HG03432 (cell line): Measurements from ENCODE around the gene HSPB6.
"Not testable (repeated sequence)": the region's sequence is repeated elsewhere in the genome, so short reads cannot be mapped to it uniquely, and the experiment has no call there.

ENCODE experiments used
- ATAC-seq: cut with Tn5 transposase; IDR thresholded peaks from one replicate; pipeline ENCODE4 v1.9.1; 2021; ENCODE audit warnings: mild to moderate bottlenecking, moderate library complexity; ENCODE audit not compliant: unreplicated experiment

HSPB6 gene

GRCh38 chr19:35732540-35733179, 24.2 kb downstream of the HSPB6 start:
- ATAC-seq = no peak

DNA sequence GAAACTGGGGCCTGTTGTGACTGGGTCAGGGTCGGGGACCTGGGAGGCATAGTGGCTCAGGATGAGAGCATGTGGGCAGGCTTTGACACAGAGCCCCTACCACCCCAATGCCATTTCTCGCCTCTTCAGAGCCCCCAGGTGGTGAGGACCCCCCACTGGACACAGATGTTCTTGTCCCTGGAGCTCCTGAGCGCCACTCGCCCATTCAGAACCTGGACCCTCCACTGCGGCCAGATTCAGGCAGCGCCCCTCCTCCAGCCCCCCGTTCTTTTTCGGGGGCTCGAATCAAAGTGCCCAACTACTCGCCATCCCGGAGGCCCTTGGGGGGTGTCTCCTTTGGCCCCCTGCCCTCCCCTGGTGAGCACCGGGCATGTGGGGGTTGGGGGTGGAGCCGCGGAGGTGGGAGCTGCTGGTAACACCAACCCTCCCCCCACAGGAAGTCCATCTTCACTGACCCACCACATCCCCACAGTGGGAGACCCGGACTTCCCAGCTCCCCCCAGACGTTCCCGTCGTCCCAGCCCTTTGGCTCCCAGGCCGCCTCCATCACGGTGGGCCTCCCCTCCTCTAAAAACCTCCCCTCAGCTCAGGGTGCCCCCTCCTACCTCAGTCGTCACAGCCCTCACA, 24.9 kb downstream of the HSPB6 start:
- ATAC-seq = no peak

DNA sequence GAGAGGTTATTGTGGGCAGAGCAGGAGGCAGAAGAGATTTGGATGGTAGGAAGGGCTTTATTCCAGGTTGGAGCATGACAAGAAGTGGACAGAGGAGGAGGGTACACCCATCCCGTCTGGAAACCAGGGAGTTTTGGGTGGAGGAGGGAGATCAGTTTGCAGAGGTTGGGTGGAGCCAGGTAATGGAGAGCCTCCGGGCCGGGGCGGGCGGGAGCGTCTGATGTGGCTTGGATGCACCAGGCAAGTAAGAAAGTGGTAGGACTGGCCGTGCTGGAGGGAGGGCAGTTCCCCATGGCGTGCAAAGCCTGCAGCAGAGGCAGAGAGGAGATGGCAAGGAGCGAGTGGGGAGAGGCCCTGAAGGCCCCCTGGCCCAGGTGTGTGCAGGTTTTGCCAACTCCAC, 25.5 kb downstream of the HSPB6 start:
- no peak for ATAC-seq

GRCh38 chr19:35730326-35730725, 26.5 kb downstream of the HSPB6 start:
- ATAC-seq = no peak

- no peak for ATAC-seq
Measured at GRCh38 chr19:35729763-35730162, 27.1 kb downstream of the HSPB6 start.

GRCh38 chr19:35729021-35729420, 27.8 kb downstream of the HSPB6 start:
- no peak for ATAC-seq

DNA sequence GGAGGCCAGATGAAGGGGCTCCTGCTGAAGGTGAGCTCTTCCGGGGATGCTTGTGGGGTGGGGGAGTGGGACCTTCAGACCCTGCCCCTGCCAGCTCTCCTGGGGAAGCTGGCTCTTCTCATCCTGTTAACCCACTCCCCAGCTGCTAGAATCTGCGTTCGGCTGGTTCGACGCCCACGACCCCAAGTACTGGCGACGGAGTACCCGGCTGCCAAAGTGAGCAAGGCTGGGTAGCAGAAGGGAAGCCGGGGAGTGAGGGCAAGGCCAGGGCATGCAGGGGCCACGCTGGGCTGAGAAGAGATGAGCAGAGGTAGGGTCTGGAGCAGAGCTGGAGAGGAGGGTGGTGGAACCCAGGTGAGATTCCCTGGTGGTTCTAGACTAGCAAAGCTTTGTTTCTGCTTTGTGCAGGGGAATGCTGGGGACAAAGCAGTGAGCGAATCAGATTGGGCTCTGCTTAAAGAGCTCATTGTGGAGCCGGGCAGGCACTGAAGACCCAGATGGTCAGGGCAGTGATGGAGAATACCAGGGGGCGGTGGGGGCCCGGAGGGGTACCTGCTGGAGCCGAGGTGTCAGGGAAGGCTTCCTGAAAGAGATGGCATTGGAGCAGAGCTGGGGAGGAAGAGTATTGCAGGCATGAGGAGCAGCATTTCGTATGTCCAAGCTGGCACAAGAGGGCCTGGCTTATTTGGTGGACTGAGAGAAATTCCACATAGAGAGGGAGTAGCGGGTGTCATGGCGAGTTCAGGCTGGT, 28.7 kb downstream of the HSPB6 start:
- ATAC-seq = no peak

- ATAC-seq = no peak
Measured at GRCh38 chr19:35727053-35727955, 29.5 kb downstream of the HSPB6 start.

DNA sequence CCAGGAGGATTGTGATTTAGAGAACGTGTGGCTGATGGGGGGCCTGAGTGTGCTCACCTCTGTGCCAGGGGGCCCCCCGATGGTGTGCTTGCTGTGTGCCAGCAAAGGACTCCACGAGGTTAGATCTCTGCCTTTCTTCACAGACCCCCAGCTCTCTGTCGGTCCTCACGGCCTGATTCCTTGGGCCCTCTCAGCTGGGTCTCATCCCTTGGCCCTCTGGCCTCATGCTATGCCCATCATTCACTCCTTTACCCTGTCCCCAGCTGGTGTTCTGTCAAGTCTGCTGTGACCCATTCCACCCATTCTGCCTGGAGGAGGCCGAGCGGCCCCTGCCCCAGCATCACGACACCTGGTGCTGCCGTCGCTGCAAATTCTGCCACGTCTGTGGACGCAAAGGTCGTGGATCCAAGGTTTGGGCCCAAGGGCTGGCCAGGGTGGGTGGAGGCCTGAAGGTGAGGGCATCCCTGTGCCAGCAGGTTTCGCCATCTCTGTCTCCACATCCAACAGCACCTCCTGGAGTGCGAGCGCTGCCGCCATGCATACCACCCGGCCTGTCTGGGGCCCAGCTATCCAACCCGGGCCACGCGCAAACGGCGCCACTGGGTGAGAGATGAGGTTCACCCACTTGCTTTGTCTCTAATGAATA, 31.5 kb downstream of the HSPB6 start:
- ATAC-seq = no peak

DNA sequence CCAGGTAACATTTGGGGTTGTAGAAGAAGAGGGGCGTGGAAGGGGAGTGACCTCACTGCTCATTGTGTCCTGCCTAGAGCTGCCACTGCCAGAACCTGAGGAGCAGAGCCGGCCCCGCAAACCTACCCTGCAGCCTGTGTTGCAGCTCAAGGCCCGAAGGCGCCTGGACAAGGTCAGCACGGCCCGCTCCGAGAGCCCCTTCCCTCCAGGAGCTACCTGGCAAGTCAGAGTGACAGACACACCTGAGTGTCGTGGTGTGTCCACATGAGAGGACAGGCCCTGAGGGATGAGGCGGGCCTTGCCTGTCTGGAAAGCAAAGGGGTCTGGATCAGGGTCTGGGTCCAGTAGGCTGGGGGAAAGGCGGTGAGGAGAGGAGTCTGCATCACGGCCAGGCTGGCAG, 32.3 kb downstream of the HSPB6 start:
- no peak for ATAC-seq

DNA sequence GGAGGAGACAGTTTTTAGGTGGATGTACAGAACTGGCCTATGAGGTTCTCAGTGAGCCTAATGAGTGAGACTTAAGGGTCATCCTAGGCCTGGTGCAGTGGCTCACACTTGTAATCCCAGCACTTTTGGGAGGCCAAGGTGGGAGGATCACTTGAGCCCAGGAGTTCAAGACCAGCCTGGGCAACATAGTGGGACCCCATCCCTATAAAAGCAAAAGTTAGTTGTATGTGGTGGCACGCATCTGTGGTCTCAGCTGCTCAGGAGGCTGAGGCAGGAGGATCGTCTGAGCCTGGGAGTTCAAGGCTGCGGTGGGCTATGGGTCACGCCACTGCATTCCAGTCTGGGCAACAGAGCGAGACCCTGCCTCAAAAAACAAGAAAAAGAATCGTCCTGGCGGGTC, 32.7 kb downstream of the HSPB6 start:
- not testable (repeated sequence) for ATAC-seq

GRCh38 chr19:35723671-35724070, 33.2 kb downstream of the HSPB6 start:
- ATAC-seq = no peak

DNA sequence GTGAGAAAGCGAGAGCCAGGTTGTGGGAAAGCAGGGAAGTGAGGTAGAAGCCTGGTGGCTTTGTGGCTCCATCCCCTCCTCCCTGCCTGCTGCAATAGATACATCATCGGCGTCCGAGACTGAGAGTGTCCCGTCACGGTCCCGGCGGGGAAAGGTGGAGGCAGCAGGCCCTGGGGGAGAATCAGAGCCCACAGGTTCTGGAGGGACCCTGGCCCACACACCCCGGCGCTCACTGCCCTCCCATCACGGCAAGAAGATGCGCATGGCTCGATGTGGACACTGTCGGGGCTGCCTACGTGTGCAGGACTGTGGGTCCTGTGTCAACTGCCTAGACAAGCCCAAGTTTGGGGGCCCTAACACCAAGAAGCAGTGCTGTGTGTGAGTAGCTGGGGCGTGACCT, 33.9 kb downstream of the HSPB6 start:
- no peak for ATAC-seq

DNA sequence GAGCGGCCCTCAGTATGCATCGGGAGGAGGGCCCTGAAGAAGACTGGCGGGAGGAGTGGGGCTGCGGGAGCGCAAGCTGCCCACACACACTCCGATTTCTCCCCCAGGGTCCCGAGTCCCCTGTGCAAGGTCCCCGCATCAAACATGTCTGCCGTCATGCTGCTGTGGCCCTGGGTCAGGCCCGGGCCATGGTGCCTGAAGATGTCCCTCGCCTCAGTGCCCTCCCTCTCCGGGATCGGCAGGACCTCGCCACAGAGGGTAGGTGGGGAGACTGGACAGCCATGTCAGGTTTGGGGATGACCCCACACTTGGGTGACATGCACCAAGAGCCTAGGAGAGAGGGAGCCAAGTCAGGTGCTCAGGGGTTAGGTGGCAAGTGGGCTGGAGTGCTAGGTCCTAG, 34.4 kb downstream of the HSPB6 start:
- no peak for ATAC-seq

DNA sequence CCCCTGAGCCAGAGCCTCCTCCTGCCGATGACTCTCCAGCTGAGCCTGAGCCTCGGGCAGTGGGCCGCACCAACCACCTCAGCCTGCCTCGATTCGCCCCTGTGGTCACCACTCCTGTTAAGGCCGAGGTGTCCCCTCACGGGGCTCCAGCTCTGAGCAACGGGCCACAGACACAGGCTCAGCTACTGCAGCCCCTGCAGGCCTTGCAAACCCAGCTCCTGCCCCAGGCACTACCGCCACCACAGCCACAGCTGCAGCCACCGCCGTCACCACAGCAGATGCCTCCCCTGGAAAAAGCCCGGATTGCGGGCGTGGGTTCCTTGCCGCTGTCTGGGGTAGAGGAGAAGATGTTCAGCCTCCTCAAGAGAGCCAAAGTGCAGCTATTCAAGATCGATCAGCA, 35.5 kb downstream of the HSPB6 start:
- ATAC-seq = no peak

GRCh38 chr19:35720648-35721047, 36.2 kb downstream of the HSPB6 start:
- no peak for ATAC-seq

GRCh38 chr19:35720163-35720524, 36.7 kb downstream of the HSPB6 start:
- ATAC-seq = no peak

DNA sequence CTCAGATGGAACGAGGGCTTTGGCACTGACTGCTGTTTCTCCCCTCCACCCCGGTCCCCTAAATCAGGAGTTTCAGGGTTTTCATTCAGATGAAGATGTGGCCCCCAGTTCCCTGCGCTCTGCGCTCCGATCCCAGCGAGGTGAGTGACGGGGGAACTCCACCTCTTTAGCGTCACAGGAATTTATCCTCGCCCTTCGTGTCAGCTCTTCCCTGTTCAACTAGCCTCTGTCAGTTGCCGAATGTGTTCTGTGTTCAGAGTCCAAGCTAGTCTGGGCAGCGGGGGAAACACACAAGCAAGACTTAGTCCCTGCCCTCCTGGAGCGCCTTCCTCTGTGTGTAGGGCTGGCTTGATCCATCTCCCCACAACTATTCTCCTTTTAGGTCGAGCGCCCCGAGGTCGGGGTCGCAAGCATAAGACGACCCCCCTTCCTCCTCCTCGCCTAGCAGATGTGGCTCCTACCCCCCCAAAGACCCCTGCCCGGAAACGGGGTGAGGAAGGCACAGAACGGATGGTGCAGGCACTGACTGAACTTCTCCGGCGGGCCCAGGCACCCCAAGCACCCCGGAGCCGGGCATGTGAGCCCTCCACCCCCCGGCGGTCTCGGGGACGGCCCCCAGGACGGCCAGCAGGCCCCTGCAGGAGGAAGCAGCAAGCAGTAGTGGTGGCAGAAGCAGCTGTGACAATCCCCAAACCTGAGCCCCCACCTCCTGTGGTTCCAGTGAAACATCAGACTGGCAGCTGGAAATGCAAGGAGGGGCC, 37.2 kb downstream of the HSPB6 start:
- ATAC-seq = no peak

DNA sequence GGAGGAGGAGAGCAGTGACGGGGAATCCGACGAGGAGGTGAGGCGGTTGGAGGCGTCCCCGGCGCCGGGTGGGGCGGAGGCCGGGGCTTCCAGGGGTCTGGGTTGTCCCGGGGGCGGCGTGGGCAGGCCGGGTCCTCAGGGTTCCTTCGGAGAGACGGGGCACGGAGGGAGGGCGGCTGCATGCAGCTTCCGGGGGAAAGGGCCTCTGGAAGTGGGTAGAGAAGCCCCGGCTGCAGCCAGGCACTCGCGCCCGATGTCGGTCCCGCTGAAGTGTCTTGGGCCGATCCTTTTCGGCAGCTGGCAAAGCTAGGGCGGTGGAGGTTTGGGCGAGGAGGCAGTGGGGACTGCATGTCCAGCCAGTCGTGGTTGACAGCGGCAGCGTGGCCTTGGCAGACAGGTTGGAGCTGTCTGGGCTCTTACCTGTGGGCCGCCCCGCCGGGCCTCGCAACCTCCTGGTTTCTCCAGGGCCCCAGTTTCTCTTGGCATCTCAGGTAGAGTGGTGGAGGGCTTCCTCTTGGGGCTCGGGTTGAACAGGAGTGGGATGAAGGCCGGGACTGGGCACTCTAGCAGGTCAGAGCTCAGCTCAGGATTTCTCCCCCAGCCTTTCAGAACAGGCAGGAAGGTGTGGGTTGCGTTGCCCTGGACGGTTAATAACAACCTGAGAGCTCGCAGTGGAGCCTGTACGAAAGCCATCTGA, 38.3 kb downstream of the HSPB6 start:
- peak; percentile 4 for ATAC-seq
